Measurements from ENCODE around the gene RNASET2. TPM values are rescaled to one million over a fixed set of nuclear protein-coding genes. Genes with fewer than 3 reads are reported as not detected.

The RNASET2 gene
- total RNA-seq, 1 donor = 16.8 TPM

GRCh38 chr6:166987930-166988329 lies 31.6 kb upstream of the RNASET2 start:
- no peak for DNase-seq (ENCODE audit: low read depth)
- no peak for TF ChIP-seq CTCF (IDR thresholded peaks at IDR 0.05; ENCODE audit: insufficient read depth, low read length)
- H3K4me3 ChIP-seq (ENCODE audit: low read depth, low read length) = no peak overlapping the region

DNA sequence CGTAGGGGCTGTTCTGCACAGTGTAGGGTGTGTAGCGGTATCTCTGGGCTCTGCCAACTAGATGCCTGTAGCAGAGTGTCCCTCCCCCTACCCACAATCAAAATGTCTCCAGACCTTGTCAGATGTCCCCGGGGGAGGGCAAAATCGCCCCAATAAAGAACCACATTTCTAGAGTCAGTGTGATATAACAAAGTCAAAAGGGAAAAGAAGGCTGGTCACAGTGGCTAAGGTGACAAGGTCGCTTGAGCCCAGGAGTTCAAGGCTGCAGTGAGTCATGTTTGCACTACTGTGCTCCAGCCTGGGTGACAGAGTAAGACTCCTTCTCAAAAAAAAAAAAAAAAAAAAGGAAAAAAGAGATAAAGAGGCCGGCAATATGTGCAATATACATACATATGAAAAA lies 31.1 kb upstream of the RNASET2 start:
- DNase-seq (ENCODE audit: low read depth) = no peak
- TF ChIP-seq CTCF (IDR thresholded peaks at IDR 0.05; ENCODE audit: insufficient read depth, low read length) = no peak
- H3K4me3 ChIP-seq (ENCODE audit: low read depth, low read length) = no peak overlapping the region

DNA sequence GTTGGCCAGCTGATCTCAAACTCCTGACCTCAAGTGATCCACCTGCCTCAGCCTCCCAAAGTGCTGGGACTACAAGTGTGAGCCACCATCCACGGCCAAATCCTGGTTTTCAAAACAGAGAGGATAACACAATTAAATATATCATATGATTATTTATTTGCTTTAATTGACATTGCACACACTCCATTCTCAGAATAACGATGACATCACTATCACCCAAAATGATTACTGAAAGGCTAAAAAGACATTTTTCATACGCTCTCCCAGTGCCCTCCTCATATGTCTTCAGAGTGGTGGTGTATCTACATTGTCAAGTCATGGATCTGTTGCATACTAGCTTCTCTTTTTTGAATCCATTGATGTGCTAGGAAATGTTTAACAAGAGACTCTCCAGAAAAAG lies 24.4 kb upstream of the RNASET2 start:
- no peak for TF ChIP-seq CTCF (IDR thresholded peaks at IDR 0.05; ENCODE audit: insufficient read depth, low read length)
- DNase-seq (ENCODE audit: low read depth) = no peak
- no peak overlapping the region for H3K4me3 ChIP-seq (ENCODE audit: low read depth, low read length)

DNA sequence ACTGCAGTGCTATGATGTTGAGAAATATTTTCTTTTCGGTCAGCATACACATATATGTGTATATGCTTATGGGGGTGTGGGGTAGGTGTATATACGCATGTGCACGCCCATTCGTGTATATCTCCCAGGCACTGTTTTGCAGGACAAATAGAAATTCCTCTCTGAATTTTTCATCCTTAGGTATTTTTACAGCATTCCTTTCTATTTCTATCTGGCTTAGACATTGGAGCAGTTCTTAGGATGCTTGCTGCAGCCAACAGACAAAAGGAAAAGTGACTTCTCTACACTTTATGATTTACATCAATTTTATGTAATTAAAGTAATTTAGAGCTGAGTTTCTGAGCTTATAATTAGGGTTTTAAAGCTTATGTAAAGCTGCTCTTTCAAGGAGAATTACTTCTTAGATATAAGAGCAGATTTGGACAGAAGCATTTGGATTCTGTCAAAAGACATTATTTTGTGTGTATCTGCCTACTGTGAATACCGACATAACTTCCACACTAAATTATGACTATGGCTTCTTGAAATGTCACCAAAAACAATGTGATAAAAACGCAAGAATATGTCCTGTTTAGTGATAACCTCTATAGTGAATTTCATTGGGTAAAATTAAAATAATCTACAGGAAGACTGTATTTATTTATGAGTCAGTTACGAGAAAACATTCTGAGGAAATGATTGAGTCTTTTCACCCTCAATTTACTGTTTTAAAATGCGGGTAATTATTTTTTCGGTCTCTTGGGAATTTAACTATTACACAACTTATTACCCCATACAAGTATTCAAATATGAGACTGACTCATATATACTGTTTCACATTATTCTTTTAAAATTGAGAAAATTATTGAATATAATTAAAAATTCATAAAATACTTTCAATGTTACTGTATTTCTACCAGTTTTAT lies 21.5 kb upstream of the RNASET2 start:
- no peak for DNase-seq (ENCODE audit: low read depth)
- H3K4me3 ChIP-seq (ENCODE audit: low read depth, low read length) = no peak overlapping the region
- TF ChIP-seq CTCF (IDR thresholded peaks at IDR 0.05; ENCODE audit: insufficient read depth, low read length) = no peak

GRCh38 chr6:166976636-166977035 lies 20.3 kb upstream of the RNASET2 start:
- TF ChIP-seq CTCF (IDR thresholded peaks at IDR 0.05; ENCODE audit: insufficient read depth, low read length) = no peak
- no peak overlapping the region for H3K4me3 ChIP-seq (ENCODE audit: low read depth, low read length)
- no peak for DNase-seq (ENCODE audit: low read depth)

DNA sequence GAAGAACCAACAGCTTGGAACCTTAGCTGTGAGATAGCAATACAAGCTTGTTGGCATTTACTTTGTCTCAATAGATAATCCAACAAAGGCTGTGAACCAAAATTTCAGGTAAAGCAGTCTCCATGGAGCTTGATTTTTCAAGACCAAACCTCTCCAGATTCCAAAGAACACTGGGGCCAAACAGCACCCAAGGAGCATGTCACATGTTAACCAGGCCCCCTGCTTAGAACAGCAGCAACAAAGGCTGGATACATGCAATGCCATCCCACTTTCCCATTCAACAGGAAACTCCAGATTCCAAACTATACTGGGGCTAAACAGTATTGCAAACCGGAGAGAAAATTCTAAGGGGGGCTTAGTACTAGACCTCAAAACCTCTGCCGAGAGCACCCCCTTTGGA lies 15.8 kb upstream of the RNASET2 start:
- TF ChIP-seq CTCF (IDR thresholded peaks at IDR 0.05; ENCODE audit: insufficient read depth, low read length) = no peak
- H3K4me3 ChIP-seq (ENCODE audit: low read depth, low read length) = no peak overlapping the region
- no peak for DNase-seq (ENCODE audit: low read depth)
